MM.1S (cell line): ENCODE measurements around the gene GBF1.

Experiments used
- DNase-seq: peaks from one replicate; pipeline ENCODE4 v3.0.0-alpha.2; 2015
- H2AFZ ChIP-seq: fragments of 300-600 bp; sonication (generic); 2 replicates; pipeline ENCODE4 v1.6.0; 2016; ENCODE audit warnings: antibody characterized with exemption, low read length
- H3F3A ChIP-seq: fragments of 300-600 bp; sonication (generic); 2 replicates; pipeline ENCODE4 v1.6.1; 2016; ENCODE audit warnings: mild to moderate bottlenecking, antibody characterized with exemption, low read length, moderate library complexity, mixed read lengths; ENCODE audit not compliant: insufficient read depth
- H3K27ac ChIP-seq: fragments of 300-600 bp; sonication (generic); 2 replicates; pipeline ENCODE4 v1.5.1; 2016; ENCODE audit warnings: mild to moderate bottlenecking, low read length
- H3K27me3 ChIP-seq: fragments of 300-600 bp; sonication (generic); replicated peaks from 2 replicates; pipeline ENCODE4 v1.6.0; 2016; ENCODE audit warnings: low read length; ENCODE audit not compliant: insufficient read depth
- H3K36me3 ChIP-seq: fragments of 300-600 bp; sonication (generic); replicated peaks from 2 replicates; pipeline ENCODE4 v1.6.1; 2016; ENCODE audit warnings: mild to moderate bottlenecking, low read length, mixed read lengths; ENCODE audit not compliant: insufficient read depth
- H3K4me1 ChIP-seq: fragments of 300-600 bp; sonication (generic); 2 replicates; pipeline ENCODE4 v1.6.1; 2016; ENCODE audit warnings: low read length, mixed read lengths
- H3K4me2 ChIP-seq: fragments of 300-600 bp; sonication (generic); 2 replicates; pipeline ENCODE4 v1.6.0; 2016; ENCODE audit warnings: low read depth, low read length
- H3K4me3 ChIP-seq: fragments of 300-600 bp; sonication (generic); 2 replicates; pipeline ENCODE4 v1.5.1; 2016; ENCODE audit warnings: low read length, mixed read lengths
- H3K79me2 ChIP-seq: fragments of 300-600 bp; sonication (generic); 2 replicates; pipeline ENCODE4 v1.6.1; 2016; ENCODE audit warnings: mixed run types, low read length, mixed read lengths
- H3K9ac ChIP-seq: fragments of 300-600 bp; sonication (generic); 2 replicates; pipeline ENCODE4 v1.6.1; 2016; ENCODE audit warnings: low read length, mixed read lengths
- H3K9me2 ChIP-seq: fragments of 300-600 bp; sonication (generic); replicated peaks from 2 replicates; pipeline ENCODE4 v1.6.1; 2016; ENCODE audit warnings: mild to moderate bottlenecking, low read length, mixed read lengths; ENCODE audit not compliant: insufficient read depth
- H3K9me3 ChIP-seq: fragments of 300-600 bp; sonication (generic); replicated peaks from 2 replicates; pipeline ENCODE4 v1.6.1; 2016; ENCODE audit warnings: mild to moderate bottlenecking, low read length, mixed read lengths; ENCODE audit not compliant: insufficient read depth
- H4K20me1 ChIP-seq: fragments of 300-600 bp; sonication (generic); 2 replicates; pipeline ENCODE4 v1.6.1; 2016; ENCODE audit warnings: mild to moderate bottlenecking, low read length, moderate library complexity, mixed read lengths; ENCODE audit not compliant: insufficient read depth
- CTCF ChIP-seq: fragments of 300-600 bp; sonication (generic); IDR thresholded peaks from 2 replicates; pipeline ENCODE4 v1.5.1; 2016; ENCODE audit warnings: antibody characterized with exemption, low read length, mixed read lengths
- EZH2 ChIP-seq: fragments of 300-600 bp; sonication (generic); optimal IDR thresholded peaks from 2 replicates; pipeline ENCODE3; 2017; ENCODE audit warnings: low read depth, mild to moderate bottlenecking, antibody characterized with exemption, low read length, mixed read lengths
- EZH2phosphoT487 ChIP-seq: fragments of 300-600 bp; sonication (generic); IDR thresholded peaks from 2 replicates; pipeline ENCODE4 v1.6.1; 2018; ENCODE audit warnings: antibody characterized with exemption, low read length

GBF1 gene

GRCh38 chr10:102398172-102399020 lies 153.1 kb downstream of the GBF1 start:
- DNase-seq: no peak
- Histone ChIP-seq H3F3A (peaks cover 53% of the 10 kb centered on the region), H2AFZ (no peak overlapping the region), H4K20me1 (peaks cover 11% of the 10 kb centered on the region; the same call in 1 of the 2 replicates), H3K27me3 (no peaks in the 10 kb centered on the region), H3K9me2 (no peaks in the 10 kb centered on the region), H3K4me3 (peak overlapping the region; percentile 31; the same call in 1 of the 2 replicates), H3K9me3 (no peaks in the 10 kb centered on the region), H3K4me1 (peaks cover 24% of the 10 kb centered on the region), H3K79me2 (peaks cover 48% of the 10 kb centered on the region), H3K9ac (peak overlapping the region; percentile 42; the same call in 1 of the 2 replicates), H3K27ac (peak overlapping the region; percentile 71; the same call in 1 of the 2 replicates), H3K4me2 (peak overlapping the region; percentile 94; the same call in 1 of the 2 replicates), H3K36me3 (peaks cover 15% of the 10 kb centered on the region)
- TF ChIP-seq EZH2: no peak
- TF ChIP-seq EZH2phosphoT487: no peak

GRCh38 chr10:102399217-102400021 lies 154.1 kb downstream of the GBF1 start:
- Histone ChIP-seq H3F3A (peaks cover 53% of the 10 kb centered on the region), H3K4me2 (peak overlapping the region; percentile 94), H3K4me1 (peaks cover 24% of the 10 kb centered on the region), H3K27ac (peak overlapping the region; percentile 71; the same call in 1 of the 2 replicates), H4K20me1 (peaks cover 11% of the 10 kb centered on the region; the same call in 1 of the 2 replicates), H3K27me3 (no peaks in the 10 kb centered on the region), H3K9me3 (no peaks in the 10 kb centered on the region), H3K9me2 (no peaks in the 10 kb centered on the region), H3K9ac (peak overlapping the region; percentile 46; the same call in 1 of the 2 replicates), H3K36me3 (peaks cover 15% of the 10 kb centered on the region), H3K79me2 (peaks cover 45% of the 10 kb centered on the region), H3K4me3 (peak overlapping the region; percentile 57; the same call in 1 of the 2 replicates), H2AFZ (0 out of 2 replicates have a peak overlapping the region, but pooled peaks have one; percentile 27)
- peak; percentile 90 for DNase-seq
- TF ChIP-seq CTCF (peak; percentile 88), EZH2phosphoT487 (no peak), EZH2 (no peak)

- Histone ChIP-seq H4K20me1 (peaks cover 11% of the 10 kb centered on the region; the same call in 1 of the 2 replicates), H3K9me2 (no peaks in the 10 kb centered on the region), H3K9ac (peak overlapping the region; percentile 46; the same call in 1 of the 2 replicates), H3K9me3 (no peaks in the 10 kb centered on the region), H3K4me2 (peak overlapping the region; percentile 94; the same call in 1 of the 2 replicates), H3K4me3 (peak overlapping the region; percentile 57; the same call in 1 of the 2 replicates), H3F3A (peaks cover 49% of the 10 kb centered on the region), H3K27ac (peak overlapping the region; percentile 71; the same call in 1 of the 2 replicates), H3K4me1 (peaks cover 24% of the 10 kb centered on the region), H3K79me2 (peaks cover 44% of the 10 kb centered on the region), H3K36me3 (peaks cover 15% of the 10 kb centered on the region), H2AFZ (no peak overlapping the region), H3K27me3 (no peaks in the 10 kb centered on the region)
- TF ChIP-seq EZH2phosphoT487 (no peak), EZH2 (no peak), CTCF (no peak)
- no peak for DNase-seq
Observed at GRCh38 chr10:102400076-102400475, 154.7 kb downstream of the GBF1 start.
